GM19324 (cell line): Measurements from ENCODE around the gene CDPF1.
"Not testable (repeated sequence)": the region's sequence is repeated elsewhere in the genome, so short reads cannot be mapped to it uniquely, and the experiment has no call there.

ENCODE experiments used
- ATAC-seq: cut with Tn5 transposase; IDR thresholded peaks from one replicate; pipeline ENCODE4 v1.9.1; 2021; ENCODE audit warnings: mild to moderate bottlenecking, moderate library complexity; ENCODE audit not compliant: unreplicated experiment, low FRiP score

CDPF1 gene

DNA sequence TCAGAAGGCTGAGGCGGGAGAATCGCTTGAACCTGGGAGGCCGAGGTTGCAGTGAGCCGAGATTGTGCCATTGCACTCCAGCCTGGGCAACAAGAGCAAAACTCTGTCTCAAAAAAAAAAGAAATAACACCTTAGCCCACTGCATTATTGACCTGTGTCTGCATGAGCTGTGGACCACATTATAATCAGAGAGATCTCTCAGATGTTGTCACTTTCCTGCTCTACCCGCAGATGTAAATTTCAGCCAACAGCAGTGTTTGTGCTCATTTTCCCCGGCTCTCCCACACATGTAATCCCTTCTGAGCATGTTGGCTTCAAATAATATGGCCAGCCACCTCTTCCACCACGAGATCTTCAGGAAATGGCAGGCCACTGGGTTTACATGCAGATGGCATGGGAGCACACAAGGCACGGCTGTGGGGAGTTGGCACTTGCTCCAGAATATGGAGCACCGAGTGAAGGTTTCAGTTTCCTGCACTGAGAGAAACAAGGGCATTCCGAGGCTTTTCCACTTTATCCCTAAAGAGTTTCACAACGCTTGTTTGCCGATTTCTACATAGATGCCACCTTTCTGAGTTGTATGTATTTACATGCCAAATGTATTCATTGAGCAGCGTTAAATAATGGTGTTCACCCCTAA, 19.7 kb downstream of the CDPF1 start:
- ATAC-seq, result no peak

- no peak for ATAC-seq
Observed at GRCh38 chr22:46229701-46230100, 20.4 kb downstream of the CDPF1 start.

GRCh38 chr22:46226577-46226976, 23.5 kb downstream of the CDPF1 start:
- no peak for ATAC-seq

DNA sequence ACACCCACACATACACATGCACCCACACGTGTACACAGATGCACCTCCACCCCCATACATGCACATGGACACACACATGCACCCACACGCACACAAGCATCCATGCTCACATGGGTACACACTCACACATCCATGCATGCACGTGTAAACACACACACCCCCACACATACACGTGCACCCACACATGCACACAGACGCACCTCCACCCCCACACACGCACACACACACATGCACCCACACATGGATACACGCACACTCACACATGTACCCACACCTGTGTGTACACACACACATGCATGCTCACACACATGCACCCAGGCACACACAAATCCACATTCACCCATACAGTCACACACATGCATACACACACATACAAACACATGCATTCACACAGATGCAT, 24.5 kb downstream of the CDPF1 start:
- ATAC-seq, result no peak

DNA sequence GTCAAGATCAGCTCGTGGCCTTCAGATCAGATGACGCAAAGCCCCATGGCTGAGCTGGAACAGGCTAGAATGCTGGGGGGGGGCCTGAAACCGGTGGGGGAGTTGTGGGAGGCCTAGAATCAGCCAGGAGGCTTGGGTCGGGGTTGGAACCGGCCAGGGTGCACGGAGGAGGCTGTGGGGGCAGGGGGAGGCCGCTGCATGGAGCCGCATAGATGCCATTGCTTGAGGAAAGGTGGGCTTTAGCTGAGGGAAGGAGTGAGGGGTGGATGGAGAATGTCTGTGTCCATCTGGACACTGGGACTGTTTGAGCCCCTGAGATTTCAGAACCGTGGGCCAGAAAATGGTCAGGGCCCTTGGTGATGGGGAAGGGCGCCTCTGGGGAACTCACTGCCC, 25.2 kb downstream of the CDPF1 start:
- no peak for ATAC-seq

DNA sequence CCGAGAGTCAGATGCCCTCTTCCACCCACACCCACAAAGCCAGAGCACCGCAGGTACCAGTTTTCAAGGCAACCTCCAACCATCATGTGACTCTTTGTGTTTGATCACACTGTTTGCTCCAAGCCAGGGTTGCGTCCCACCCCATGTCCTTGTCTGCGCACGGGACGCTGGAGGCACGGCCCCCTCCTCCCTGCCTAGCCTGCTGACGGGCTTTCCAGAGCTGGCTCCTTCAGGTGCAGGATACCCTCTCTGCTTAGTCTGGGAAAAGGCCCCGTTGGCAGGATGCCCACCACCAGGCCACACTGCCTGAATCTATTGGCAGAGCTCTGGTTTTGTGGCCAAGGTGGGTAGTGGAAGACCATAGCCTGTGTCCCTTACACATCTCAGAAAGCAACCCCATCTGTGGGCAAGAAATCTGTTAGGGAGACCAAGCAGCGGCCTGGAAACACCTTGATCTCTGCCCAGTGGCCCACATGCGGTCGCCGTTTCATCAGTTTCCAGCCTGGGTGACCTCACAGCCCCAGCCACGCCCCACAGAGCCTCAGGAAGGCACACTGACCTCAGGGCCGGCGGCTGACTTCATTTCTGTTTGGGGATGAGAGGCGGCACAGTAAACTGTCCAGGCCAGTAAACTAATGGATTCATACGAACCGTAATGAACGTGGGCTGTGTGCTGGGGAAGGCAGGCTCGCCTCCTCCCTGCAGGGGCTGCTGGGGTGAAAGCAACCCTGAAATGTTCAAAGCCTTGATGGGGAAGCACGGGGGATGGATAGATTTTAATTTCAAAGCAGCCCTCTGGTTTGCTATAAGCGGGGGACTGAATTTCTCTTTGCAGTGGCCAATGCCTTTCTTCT, 25.8 kb downstream of the CDPF1 start:
- ATAC-seq, result no peak

GRCh38 chr22:46220921-46221320, 29.2 kb downstream of the CDPF1 start:
- no peak for ATAC-seq

DNA sequence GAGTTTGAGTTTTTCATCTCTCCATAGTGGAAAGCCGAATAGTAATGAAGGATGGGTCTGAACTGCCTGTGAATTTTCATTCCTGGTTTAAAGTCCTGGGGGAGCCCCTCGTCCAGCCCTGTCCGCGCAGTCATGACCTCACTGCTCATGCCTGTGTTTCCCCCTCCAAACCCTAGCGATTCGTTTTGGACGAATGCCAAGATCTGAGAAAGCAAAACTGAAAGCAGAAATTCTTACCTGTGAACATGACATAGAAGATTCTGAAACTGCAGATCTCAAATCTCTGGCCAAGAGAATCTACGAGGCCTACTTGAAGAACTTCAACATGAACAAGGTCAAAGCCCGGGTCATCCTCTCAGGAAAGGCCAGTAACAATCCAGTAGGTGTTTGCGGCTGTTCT, 30.5 kb downstream of the CDPF1 start:
- no peak for ATAC-seq

DNA sequence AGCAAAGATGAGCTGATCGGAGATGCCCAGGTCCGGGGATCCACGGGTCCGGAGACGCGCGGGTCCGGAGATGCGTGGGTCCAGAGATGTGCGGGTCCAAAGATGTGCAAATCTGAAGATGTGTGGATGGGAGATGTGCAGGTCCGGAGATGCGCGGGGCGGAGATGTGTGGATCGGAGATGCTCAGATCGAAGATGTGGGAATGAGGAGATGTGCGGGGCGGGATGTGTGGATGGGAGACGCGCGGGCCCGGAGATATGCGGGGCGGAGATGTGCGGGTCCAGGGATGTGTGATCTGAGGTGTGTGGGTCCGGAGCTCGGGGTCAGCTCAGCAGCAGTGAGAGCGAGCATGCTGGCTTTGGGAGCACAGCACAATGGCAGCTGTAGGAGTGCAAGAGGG, 35.5 kb downstream of the CDPF1 start:
- no peak for ATAC-seq

DNA sequence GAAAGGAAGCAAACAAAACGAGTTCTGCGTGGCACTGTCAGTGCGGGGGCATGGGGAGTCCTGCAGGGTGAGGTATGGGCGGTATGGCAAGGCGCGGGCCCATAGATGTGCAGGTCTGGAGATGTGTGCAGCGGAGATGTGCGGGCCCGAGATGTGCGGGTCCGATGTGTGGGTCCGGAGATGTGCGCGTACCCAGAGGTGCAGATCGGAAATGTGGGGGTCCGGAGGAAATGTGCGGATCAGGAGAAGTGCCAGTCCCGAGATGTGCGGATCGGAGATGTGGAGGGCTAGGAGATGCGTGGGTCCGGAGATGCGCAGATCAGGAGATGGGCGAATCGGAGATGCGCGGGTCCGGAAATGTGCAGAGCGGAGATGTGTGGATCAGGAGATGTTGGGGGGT, 35.9 kb downstream of the CDPF1 start:
- no peak for ATAC-seq

GRCh38 chr22:46213052-46213451, 37.0 kb downstream of the CDPF1 start:
- ATAC-seq, result no peak

GRCh38 chr22:46212195-46212594, 37.9 kb downstream of the CDPF1 start:
- ATAC-seq, result no peak

DNA sequence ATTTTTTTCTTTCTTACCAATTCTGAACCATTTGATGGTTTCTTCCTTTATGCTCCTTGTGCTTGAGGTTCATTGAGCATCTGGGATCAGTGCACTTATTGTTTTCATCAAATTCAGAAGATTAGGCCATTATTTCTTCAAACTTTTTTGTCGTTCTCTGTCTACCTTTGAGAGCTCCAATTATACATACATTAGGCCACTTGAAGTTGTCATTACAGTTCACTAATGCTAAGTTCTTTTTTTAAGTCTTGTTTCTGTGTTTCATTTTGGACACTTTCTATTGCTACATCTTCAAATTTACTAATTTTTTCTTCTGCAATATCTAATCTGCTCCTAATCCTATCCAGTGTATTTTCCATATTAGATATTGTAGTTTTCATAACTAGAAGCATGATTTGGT, 40.8 kb downstream of the CDPF1 start:
- ATAC-seq, result no peak

DNA sequence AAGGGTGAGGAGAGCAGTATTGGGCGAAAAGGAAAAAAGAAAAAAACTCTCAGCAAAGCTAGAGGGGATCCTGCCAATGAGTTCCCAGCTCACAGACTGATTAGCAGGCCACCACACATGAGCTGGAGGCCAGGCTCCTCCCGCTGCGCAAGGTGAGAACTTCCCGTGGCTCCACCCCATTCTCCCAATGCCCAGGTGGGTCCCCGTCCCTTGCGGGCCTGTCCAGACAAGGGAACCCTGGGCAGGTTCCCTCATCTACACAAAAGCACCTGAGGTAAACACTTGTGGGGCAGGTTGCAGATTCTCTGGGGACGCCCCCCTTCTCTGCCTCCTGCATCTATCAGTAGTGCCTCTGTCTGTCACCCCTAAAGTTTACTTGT, 46.5 kb downstream of the CDPF1 start:
- no peak for ATAC-seq

DNA sequence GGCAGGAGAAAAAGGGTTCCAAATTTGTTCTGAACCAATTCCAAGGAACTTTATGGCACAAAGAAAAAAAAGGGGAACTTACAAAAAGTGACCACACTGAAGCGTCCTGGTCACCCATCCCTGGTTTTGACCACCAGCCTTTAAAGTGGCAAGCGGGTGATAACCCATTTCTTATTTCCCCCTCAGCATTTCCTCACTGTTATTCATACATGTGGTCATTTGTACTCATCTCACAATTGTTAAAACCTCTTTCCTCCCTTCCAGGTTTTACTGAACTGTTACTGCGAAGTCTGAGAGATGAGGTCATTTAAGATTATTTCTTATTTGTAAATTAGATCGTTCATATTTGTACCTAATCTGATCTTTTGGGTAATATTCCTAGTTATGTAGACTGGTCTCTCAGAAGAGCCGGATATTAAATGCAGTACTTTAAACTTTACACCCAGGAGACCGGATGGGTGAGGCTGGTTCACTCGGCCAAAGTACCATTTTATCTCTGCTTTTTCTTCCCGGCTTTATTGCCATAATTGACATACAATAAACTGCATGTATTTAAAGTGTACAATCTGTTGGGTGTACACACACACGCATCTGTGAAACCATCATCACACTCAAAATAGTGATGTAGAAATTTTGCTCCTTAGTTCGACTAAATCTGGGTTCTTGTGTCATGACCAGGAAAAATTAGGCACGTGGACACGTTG, 47.0 kb downstream of the CDPF1 start:
- ATAC-seq, result no peak

- ATAC-seq, result no peak
Observed at GRCh38 chr22:46201059-46201757, 48.9 kb downstream of the CDPF1 start.

- ATAC-seq, result not testable (repeated sequence)
Observed at GRCh38 chr22:46198806-46199205, 51.3 kb downstream of the CDPF1 start.

- ATAC-seq, result no peak
Observed at GRCh38 chr22:46198274-46198673, 51.8 kb downstream of the CDPF1 start.

DNA sequence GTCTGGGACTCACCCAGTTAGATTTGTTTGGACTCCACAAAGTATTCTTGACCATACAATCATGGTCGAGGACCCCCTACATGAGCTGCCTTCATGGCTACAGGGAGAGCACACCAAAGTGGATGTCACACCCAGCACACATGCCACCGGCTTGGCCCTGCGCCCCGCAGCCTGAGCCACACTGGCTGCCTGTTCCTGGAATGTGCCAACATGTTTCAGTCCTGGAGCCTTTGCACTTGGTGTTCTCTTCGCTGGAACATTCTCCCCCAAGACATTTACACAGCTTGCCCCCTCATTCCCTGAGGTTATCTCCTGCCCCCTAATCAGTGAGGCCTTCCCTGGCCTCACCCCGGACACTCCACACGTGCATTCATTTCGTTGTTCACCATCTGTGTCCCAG, 53.8 kb downstream of the CDPF1 start:
- ATAC-seq, result no peak

DNA sequence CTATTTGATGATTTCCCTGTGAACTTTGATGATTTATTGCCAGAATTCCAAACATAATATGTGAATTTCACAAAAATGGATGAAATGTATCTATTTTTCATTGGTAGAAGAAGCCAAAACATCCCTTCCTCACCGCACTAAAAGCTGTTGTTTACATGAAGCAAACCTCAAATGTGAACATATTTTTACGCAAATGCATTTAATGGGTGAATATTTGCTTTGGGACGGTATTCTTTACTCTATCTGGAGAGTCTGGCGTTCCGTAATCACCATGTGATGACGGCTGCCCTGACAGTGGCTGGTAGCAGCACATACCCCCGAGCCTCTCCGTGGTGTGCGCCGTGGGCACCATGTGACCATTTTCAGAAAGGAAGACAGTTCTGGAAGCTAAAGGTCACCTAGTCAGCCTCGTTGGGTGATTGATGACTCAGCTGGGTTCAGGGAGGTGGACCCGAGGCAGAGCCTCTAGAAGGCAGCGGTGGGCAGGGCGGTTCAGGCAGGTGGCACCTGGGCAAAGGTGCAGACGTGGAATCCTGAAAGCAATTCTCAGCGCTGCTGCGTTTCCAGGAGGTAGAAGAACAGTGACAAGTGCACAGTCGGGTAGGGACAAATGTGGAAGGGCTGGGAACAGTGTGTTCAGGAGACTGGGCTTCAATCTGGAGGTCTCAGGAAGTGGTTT, 54.5 kb downstream of the CDPF1 start:
- ATAC-seq, result no peak
